HL-60 (cell line): ENCODE data around the gene CHST13.

ENCODE experiments used
- DNase-seq, 2 experiments: peaks; one replicate each; pipeline ENCODE4 v3.0.0-alpha.2; 2010 to 2020; ENCODE audit warnings: low read depth in 1 of 2, low spot score in 1 of 2
- H3K27ac ChIP-seq: fragments of 250-450 bp; sonication (Bioruptor Pico); replicated peaks from 2 replicates; pipeline ENCODE4 v1.5.1; 2020; ENCODE audit warnings: mild to moderate bottlenecking, moderate library complexity
- H3K27me3 ChIP-seq: fragments of 250-450 bp; sonication (Bioruptor Pico); 2 replicates; pipeline ENCODE4 v1.5.1; 2021; ENCODE audit warnings: mild to moderate bottlenecking, moderate library complexity; ENCODE audit not compliant: insufficient read depth, poor library complexity, severe bottlenecking
- H3K4me3 ChIP-seq: replicated peaks from 2 replicates; pipeline ENCODE4 v1.5.1; 2011; ENCODE audit warnings: mild to moderate bottlenecking, control low read depth, low read length; ENCODE audit not compliant: insufficient read depth
- CTCF ChIP-seq: IDR thresholded peaks from one replicate; pipeline ENCODE4 v1.5.1; 2011; ENCODE audit warnings: low read length, control low read depth, inconsistent platforms; ENCODE audit not compliant: insufficient read depth
- GABPA ChIP-seq: IDR thresholded peaks from 2 replicates; pipeline ENCODE4 v1.6.1; 2012; ENCODE audit warnings: low read depth
- POLR2AphosphoS5 ChIP-seq: IDR thresholded peaks from 2 replicates; pipeline ENCODE4 v1.6.1; 2012; ENCODE audit warnings: low read depth
- REST ChIP-seq: IDR thresholded peaks from 2 replicates; pipeline ENCODE4 v1.6.1; 2012; ENCODE audit warnings: low read depth; ENCODE audit not compliant: insufficient replicate concordance
- SPI1 ChIP-seq: IDR thresholded peaks from 2 replicates; pipeline ENCODE4 v1.6.1; 2012; ENCODE audit warnings: low read depth, mild to moderate bottlenecking, borderline replicate concordance

Gene CHST13

DNA sequence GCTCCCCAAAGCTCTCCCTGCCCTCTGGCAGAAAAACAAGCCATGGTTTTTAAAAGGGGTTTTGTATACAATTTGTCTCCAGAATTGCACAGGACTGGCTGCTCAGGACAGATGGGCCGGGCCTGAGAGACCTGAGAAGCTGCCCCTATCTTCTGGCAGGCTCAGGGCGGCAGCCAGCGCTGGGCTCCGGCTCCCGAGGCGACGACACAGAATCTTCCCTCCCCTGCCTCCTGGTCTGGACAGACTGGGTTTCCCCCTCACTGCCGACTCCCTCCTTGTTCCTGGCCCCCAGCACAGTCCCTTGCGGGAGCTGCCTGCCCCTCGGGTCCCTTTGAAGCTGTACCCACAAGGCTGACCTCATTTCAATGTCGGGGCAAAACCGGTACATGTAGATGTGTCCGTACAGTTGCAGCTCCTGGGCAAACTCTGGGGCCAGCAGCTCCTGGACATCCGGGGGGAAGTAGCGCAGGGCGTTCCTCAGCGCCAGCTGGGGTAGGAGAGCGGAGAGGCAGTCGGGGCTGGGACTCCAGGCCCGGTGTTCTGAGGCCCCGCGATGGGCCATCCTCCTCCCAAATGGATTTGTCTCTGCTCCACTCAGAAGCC is 13.5 kb upstream of the CHST13 start:
- DNase-seq: no peak
- TF ChIP-seq SPI1 (no peak), CTCF (no peak), GABPA (no peak), POLR2AphosphoS5 (no peak), REST (no peak)

GRCh38 chr3:126511291-126511690 is 12.7 kb upstream of the CHST13 start:
- no peak for DNase-seq
- TF ChIP-seq REST (no peak), POLR2AphosphoS5 (no peak), GABPA (no peak), SPI1 (no peak), CTCF (no peak)
- no peak overlapping the region for H3K27ac ChIP-seq
- H3K27me3 ChIP-seq: no peaks in the 10 kb centered on the region
- H3K4me3 ChIP-seq: no peak overlapping the region

More for the DNA sequence above, 13.5 kb upstream of the CHST13 start:
- H3K27me3 ChIP-seq: no peaks in the 10 kb centered on the region
- H3K27ac ChIP-seq: no peak overlapping the region
- H3K4me3 ChIP-seq: no peak overlapping the region

GRCh38 chr3:126512026-126512425 is 11.9 kb upstream of the CHST13 start:
- Histone ChIP-seq H3K4me3 (no peak overlapping the region), H3K27ac (no peak overlapping the region)
- no peak for TF ChIP-seq CTCF
- no peak for TF ChIP-seq GABPA
- no peak for TF ChIP-seq POLR2AphosphoS5
- TF ChIP-seq SPI1: no peak
- no peak for TF ChIP-seq REST

More at GRCh38 chr3:126512026-126512425, 11.9 kb upstream of the CHST13 start:
- H3K27me3 ChIP-seq: no peaks in the 10 kb centered on the region
- DNase-seq: no peak
